GM10266 (cell line): ENCODE results near the gene TMEM63B.

Experiments used
- DNase-seq: peaks from one replicate; pipeline ENCODE4 v3.0.0; 2012; ENCODE audit errors: extremely low spot score
- TF ChIP-seq, protein P1 (sequence below): IDR thresholded peaks from 2 replicates; pipeline ENCODE4 v1.5.1; 2012; ENCODE audit warnings: mild to moderate bottlenecking, low read depth; ENCODE audit not compliant: control insufficient read depth, insufficient read depth; ENCODE audit errors: missing control alignments

Gene TMEM63B

DNA sequence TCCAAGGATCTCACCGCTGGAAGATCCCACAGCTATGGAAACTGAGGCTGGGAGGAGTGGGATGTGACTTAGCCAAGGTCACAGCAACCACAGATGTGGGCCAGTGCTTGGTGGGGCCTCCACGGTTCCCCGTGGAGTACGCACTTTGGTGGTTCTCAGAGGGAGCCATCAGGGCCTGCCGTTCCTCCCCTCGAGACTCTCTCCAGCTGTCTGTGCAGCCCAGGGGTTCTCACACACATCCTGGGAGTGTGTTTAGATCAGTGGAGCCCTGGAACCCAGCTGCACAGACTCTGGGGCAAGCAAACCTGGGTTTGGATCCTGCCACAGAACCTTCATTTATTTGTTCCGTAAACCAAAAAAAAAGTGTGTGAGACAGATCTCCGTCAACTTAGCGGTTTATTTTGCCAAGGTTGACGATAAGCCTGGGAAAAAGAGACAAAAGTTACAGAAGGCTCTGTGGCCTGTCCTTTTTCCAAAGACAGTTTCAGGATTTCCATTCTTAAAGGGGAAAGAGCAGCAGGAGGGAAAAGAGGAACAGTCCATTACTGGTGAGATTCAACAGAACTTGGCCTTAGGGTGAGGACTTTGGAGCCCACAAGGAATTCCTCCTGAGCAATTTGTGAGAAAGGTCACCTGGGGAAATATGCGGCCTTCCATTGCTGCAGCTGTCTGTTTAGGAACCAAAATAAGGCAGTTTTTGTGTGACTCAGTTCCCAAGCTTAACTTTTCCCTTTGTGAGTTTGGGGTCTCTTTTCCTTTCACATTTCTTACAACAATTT is 75.8 kb downstream of the TMEM63B start:
- DNase-seq: no peak
- TF ChIP-seq, protein P1, sequence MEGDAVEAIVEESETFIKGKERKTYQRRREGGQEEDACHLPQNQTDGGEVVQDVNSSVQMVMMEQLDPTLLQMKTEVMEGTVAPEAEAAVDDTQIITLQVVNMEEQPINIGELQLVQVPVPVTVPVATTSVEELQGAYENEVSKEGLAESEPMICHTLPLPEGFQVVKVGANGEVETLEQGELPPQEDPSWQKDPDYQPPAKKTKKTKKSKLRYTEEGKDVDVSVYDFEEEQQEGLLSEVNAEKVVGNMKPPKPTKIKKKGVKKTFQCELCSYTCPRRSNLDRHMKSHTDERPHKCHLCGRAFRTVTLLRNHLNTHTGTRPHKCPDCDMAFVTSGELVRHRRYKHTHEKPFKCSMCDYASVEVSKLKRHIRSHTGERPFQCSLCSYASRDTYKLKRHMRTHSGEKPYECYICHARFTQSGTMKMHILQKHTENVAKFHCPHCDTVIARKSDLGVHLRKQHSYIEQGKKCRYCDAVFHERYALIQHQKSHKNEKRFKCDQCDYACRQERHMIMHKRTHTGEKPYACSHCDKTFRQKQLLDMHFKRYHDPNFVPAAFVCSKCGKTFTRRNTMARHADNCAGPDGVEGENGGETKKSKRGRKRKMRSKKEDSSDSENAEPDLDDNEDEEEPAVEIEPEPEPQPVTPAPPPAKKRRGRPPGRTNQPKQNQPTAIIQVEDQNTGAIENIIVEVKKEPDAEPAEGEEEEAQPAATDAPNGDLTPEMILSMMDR: no peak

DNA sequence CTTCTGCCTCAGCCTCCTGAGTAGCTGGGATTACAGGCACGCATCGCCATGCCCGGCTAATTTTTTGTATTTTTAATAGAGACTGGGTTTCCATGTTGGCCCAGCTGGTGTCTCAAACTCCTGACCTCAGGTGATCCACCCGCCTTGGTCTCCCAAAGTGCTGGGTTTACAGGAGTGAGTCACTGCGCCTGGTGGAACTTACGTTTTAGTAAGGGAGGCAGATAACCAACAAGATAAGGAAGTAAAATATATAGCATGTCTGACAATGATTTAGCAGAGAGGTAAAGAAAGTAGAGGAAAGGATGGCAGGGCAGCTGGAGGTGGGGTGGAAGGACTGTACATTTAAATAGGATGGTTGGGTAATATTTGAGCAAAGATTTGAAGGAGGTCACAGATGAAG is 76.6 kb downstream of the TMEM63B start:
- no peak for DNase-seq
- TF ChIP-seq, protein P1: no peak
